ENCODE results near the gene PHC3.
"Not testable (repeated sequence)": the region's sequence is repeated elsewhere in the genome, so short reads cannot be mapped to it uniquely, and the experiment has no call there.

Gene PHC3

DNA sequence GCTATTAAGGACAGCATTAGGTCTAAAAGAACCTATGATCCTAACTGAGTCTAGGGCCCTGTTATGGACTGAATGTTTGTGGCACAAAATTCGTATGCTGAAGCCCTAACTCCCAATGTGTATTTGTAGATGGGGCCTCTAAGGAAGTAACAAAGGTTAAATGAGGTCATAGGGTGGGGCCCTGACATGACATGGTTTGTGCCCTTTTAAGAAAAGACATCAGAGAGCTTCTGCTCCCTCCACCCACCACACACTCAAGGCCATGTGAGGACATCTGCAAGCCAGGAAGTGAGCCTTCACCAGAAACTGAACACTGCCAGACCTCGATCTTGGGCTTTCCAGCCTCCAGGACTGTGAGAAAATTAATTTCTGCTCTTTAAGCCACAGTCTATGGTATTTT lies 49.2 kb downstream of the PHC3 start:
- H3K4me3 ChIP-seq (ENCODE audit: low read length) = no peak overlapping the region
- DNase-seq (ENCODE audit: low read depth) = no peak
- TF ChIP-seq, protein P1, sequence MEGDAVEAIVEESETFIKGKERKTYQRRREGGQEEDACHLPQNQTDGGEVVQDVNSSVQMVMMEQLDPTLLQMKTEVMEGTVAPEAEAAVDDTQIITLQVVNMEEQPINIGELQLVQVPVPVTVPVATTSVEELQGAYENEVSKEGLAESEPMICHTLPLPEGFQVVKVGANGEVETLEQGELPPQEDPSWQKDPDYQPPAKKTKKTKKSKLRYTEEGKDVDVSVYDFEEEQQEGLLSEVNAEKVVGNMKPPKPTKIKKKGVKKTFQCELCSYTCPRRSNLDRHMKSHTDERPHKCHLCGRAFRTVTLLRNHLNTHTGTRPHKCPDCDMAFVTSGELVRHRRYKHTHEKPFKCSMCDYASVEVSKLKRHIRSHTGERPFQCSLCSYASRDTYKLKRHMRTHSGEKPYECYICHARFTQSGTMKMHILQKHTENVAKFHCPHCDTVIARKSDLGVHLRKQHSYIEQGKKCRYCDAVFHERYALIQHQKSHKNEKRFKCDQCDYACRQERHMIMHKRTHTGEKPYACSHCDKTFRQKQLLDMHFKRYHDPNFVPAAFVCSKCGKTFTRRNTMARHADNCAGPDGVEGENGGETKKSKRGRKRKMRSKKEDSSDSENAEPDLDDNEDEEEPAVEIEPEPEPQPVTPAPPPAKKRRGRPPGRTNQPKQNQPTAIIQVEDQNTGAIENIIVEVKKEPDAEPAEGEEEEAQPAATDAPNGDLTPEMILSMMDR (conservative IDR thresholded peaks at IDR 0.05; ENCODE audit: low read depth, low read length) = no peak

DNA sequence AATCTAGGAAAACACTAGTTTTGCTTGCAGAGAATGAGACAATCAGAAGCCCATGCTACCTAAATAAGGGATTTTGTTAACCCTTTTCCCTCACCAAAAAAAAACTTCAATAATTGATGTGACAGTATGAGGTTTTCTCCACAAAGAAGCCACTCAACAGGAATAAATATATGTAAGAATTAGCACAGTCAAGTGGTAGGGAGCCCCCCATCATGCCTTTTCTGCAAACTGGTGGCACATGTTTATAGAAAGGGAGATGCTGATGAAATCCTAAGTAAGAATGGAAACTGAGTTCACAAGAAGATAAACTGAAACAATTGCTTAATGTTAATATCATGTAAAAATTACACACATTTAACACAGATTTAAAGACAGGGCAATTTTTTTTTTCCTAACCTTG lies 51.0 kb downstream of the PHC3 start:
- DNase-seq (ENCODE audit: low read depth) = no peak
- no peak overlapping the region for H3K4me3 ChIP-seq (ENCODE audit: low read length)
- TF ChIP-seq, protein P1 (conservative IDR thresholded peaks at IDR 0.05; ENCODE audit: low read depth, low read length) = no peak

DNA sequence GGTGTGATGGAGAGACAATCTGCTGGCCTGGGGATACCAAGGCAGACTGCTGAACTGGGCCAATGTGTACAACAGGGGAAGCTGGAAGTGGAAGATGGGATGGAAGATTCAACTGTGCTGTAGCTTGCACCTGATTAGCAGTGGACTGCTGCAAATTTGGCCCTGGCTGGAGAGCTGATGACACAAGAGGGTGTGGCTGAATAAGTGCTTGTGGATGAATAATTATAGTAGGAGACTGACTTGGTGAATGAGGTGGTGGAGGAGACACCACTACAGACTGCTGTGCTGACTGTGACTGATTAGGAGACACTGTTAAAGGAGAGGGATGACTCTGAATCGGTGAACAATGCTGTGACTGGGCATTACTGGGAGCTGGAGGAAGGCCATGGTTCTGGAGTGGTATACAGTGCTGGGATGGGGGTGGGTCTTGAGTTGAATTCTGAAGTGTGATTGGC lies 52.5 kb downstream of the PHC3 start:
- no peak overlapping the region for H3K4me3 ChIP-seq (ENCODE audit: low read length)
- TF ChIP-seq, protein P1 (conservative IDR thresholded peaks at IDR 0.05; ENCODE audit: low read depth, low read length) = no peak
- no peak for DNase-seq (ENCODE audit: low read depth)

DNA sequence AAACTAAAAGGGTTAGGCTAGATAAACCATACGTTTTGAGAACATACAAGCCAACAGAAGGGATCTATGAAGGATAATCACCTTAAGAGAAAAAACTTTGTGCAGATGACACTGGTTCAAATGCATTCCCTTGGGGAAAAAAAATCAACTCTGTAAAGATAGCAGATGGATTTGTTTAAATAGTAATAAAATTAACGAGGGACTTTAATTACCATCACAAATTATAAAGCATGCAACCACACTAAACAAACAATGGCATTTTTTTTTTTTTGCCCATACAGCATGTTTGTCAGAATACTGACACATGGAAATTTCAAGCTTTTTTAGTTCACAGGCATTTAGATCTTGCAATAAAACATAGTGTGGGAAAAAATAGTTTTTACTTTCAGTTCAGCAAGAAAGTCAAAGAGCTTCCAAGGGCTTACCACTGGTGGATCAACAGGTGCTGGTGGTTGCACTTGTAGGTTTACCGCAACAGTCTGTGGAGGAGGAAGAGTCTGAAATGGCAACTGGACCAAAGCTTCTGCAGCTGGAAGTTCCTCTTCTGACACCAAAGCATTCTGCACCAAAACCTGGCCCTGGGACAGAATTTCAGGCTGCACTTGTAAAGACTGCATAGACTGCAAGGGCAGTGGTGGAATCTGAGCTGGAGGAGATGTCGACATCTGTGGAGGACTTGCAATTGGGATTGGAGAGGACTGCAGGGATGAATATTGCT lies 53.1 kb downstream of the PHC3 start:
- TF ChIP-seq, protein P1 (conservative IDR thresholded peaks at IDR 0.05; ENCODE audit: low read depth, low read length) = no peak
- no peak for DNase-seq (ENCODE audit: low read depth)
- no peak overlapping the region for H3K4me3 ChIP-seq (ENCODE audit: low read length)

DNA sequence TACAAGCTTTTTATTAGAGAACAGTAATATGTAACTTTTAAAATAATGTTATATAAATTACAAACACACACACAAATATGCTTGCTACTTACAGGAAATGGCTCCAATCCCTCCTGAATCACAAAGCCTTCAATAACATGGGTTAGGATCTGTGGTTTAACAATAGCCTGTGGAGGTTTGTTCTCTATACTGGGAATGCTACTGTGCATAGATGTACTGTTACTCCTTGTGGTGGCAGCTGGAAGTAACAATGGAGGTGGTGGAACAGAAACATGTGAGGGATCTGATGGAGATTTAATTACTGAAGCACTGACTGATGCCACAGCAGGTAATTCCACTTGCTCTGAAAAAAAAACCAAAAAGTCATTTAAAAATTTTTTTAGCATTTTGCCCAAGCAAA lies 64.4 kb downstream of the PHC3 start:
- TF ChIP-seq, protein P1 (conservative IDR thresholded peaks at IDR 0.05; ENCODE audit: low read depth, low read length) = peak; percentile 43
- no peak for DNase-seq (ENCODE audit: low read depth)

DNA sequence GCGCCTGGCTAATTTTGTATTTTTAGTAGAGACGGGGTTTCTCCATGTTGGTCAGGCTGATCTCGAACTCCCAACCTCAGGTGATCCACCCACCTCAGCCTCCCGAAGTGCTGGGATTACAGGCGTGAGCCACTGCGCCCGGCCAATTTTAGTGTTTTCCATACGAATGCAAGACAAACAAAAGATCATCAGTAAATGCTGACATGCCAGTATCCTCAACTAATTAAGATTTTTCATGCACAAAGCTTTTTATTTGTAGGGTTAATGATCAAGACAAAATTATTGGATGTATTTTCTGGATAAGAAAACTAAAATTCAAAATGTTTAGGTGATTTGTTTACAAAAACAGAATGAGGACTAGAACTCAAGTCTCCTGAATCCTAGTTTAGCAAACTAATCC lies 67.4 kb downstream of the PHC3 start:
- not testable (repeated sequence) for H3K4me3 ChIP-seq (ENCODE audit: low read length); DNase-seq (ENCODE audit: low read depth)

More for the DNA sequence above, 64.4 kb downstream of the PHC3 start:
- H3K4me3 ChIP-seq (ENCODE audit: low read length) = no peak overlapping the region

DNA sequence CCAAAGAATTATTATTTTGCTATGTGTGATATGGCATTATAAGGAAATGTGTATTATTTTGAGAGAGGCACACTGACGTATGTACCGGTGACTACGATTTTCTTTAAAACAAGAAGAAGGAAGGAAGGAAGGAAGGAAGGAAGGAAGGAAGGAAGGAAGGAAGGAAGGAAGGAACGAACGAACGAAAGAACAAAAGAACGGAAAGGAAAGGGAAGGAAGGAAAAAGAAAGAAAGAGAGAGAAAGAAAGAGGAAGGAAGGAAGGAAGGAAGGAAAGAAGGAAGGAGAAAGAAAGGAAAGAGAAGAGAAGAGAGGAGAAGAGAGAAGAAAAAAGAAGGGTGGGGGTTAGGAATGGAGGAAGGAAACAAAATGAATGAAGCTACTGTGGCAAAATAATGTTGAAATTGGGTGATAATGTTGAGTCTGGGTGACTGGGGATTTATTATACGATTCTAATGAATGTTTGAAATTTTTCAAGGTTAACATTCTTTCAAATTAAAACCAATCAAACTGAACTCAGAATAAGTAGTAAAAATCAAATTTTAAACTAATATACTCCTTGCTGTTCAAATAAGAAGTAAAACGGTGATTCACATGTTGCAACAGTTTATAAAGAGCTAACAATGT lies 70.3 kb downstream of the PHC3 start:
- TF ChIP-seq, protein P1 (conservative IDR thresholded peaks at IDR 0.05; ENCODE audit: low read depth, low read length) = no peak
- no peak for DNase-seq (ENCODE audit: low read depth)
- H3K4me3 ChIP-seq (ENCODE audit: low read length) = no peak overlapping the region

Measured in retinal pigment epithelial cell (primary cell).